Measurements from ENCODE around the gene KCNG2.

Gene KCNG2

GRCh38 chr18:79805211-79805887, 7.6 kb downstream of the KCNG2 start:
- no peak overlapping the region for H3K4me3 ChIP-seq (replicated peaks; ENCODE audit: low read depth, low read length)
- no peak for DNase-seq (ENCODE audit: extremely low read depth, low read depth)
- TF ChIP-seq CTCF (IDR thresholded peaks at IDR 0.05; ENCODE audit: low read depth, low read length, missing control alignments): no peak

GRCh38 chr18:79805926-79806487, 8.3 kb downstream of the KCNG2 start:
- no peak for TF ChIP-seq CTCF (IDR thresholded peaks at IDR 0.05; ENCODE audit: low read depth, low read length, missing control alignments)
- no peak overlapping the region for H3K4me3 ChIP-seq (replicated peaks; ENCODE audit: low read depth, low read length)
- no peak for DNase-seq (ENCODE audit: extremely low read depth, low read depth)

GRCh38 chr18:79806976-79807841, 9.5 kb downstream of the KCNG2 start:
- no peak overlapping the region for H3K4me3 ChIP-seq (replicated peaks; ENCODE audit: low read depth, low read length)
- DNase-seq (ENCODE audit: extremely low read depth, low read depth): no peak
- no peak for TF ChIP-seq CTCF (IDR thresholded peaks at IDR 0.05; ENCODE audit: low read depth, low read length, missing control alignments)

- no peak overlapping the region for H3K4me3 ChIP-seq (replicated peaks; ENCODE audit: low read depth, low read length)
- no peak for TF ChIP-seq CTCF (IDR thresholded peaks at IDR 0.05; ENCODE audit: low read depth, low read length, missing control alignments)
- no peak for DNase-seq (ENCODE audit: extremely low read depth, low read depth)
Measured at GRCh38 chr18:79809482-79810192, 11.9 kb downstream of the KCNG2 start.

- no peak for TF ChIP-seq CTCF (IDR thresholded peaks at IDR 0.05; ENCODE audit: low read depth, low read length, missing control alignments)
- no peak overlapping the region for H3K4me3 ChIP-seq (replicated peaks; ENCODE audit: low read depth, low read length)
- no peak for DNase-seq (ENCODE audit: extremely low read depth, low read depth)
Measured at GRCh38 chr18:79812052-79812451, 14.3 kb downstream of the KCNG2 start.

GRCh38 chr18:79814373-79814772, 16.6 kb downstream of the KCNG2 start:
- no peak for TF ChIP-seq CTCF (IDR thresholded peaks at IDR 0.05; ENCODE audit: low read depth, low read length, missing control alignments)
- no peak overlapping the region for H3K4me3 ChIP-seq (replicated peaks; ENCODE audit: low read depth, low read length)
- no peak for DNase-seq (ENCODE audit: extremely low read depth, low read depth)

Measured in HFF-Myc (cell line).